GM23338 (cell line): ENCODE measurements around the gene PDSS2. TPM values are rescaled to one million over a fixed set of nuclear protein-coding genes. Genes with fewer than 3 reads are reported as not detected.

ENCODE experiments used
- ATAC-seq: fragments of 200-7000 bp; cut with Tn5 transposase; 3 replicates; pipeline ENCODE4 v1.9.1; 2020
- DNase-seq: peaks from one replicate; pipeline ENCODE4 v3.0.0-alpha.2; 2015; ENCODE audit warnings: low spot score
- H2AFZ ChIP-seq: fragments of 200-600 bp; sonication (generic); 2 replicates; pipeline ENCODE4 v1.8.0; 2016; ENCODE audit warnings: antibody characterized with exemption, mild to moderate bottlenecking, moderate library complexity
- H3F3A ChIP-seq: fragments of 200-600 bp; sonication (generic); replicated peaks from 2 replicates; pipeline ENCODE4 v1.8.0; 2017; ENCODE audit warnings: antibody characterized with exemption, mixed run types, low read depth
- H3K27ac ChIP-seq: fragments of 200-600 bp; sonication (generic); 2 replicates; pipeline ENCODE4 v1.6.1; 2016; ENCODE audit warnings: low read depth
- H3K27me3 ChIP-seq: fragments of 200-600 bp; sonication (generic); 2 replicates; pipeline ENCODE4 v1.8.0; 2016; ENCODE audit warnings: mild to moderate bottlenecking, mixed run types, moderate library complexity; ENCODE audit not compliant: insufficient read depth
- H3K36me3 ChIP-seq: fragments of 200-600 bp; sonication (generic); 2 replicates; pipeline ENCODE4 v1.8.0; 2016; ENCODE audit warnings: mild to moderate bottlenecking; ENCODE audit not compliant: insufficient read depth
- H3K4me1 ChIP-seq: fragments of 200-600 bp; sonication (generic); 2 replicates; pipeline ENCODE4 v1.8.0; 2016; ENCODE audit warnings: mild to moderate bottlenecking, moderate library complexity; ENCODE audit not compliant: insufficient read depth
- H3K4me2 ChIP-seq: fragments of 200-600 bp; sonication (generic); 2 replicates; pipeline ENCODE4 v1.7.1; 2017; ENCODE audit warnings: mixed run types
- H3K4me3 ChIP-seq: fragments of 200-600 bp; sonication (generic); 2 replicates; pipeline ENCODE4 v1.6.1; 2016; ENCODE audit warnings: mixed run types
- H3K79me2 ChIP-seq: fragments of 200-600 bp; sonication (generic); replicated peaks from 2 replicates; pipeline ENCODE4 v1.8.0; 2017; ENCODE audit warnings: mild to moderate bottlenecking; ENCODE audit not compliant: insufficient read depth
- H3K9me2 ChIP-seq: fragments of 200-600 bp; sonication (generic); 2 replicates; pipeline ENCODE4 v1.8.0; 2017; ENCODE audit not compliant: insufficient read depth
- H4K20me1 ChIP-seq: fragments of 200-600 bp; sonication (generic); replicated peaks from 2 replicates; pipeline ENCODE4 v1.8.0; 2017; ENCODE audit warnings: mild to moderate bottlenecking; ENCODE audit not compliant: insufficient read depth
- H3K27ac Mint-ChIP-seq: 2 replicates; pipeline ENCODE4 v1.8.0; 2020; ENCODE audit warnings: inconsistent platforms, mild to moderate bottlenecking, moderate library complexity, mixed read lengths
- H3K27me3 Mint-ChIP-seq: 3 replicates; pipeline ENCODE4 v1.8.0; 2022; ENCODE audit warnings: low read depth, mild to moderate bottlenecking, moderate library complexity, mixed read lengths, inconsistent platforms; ENCODE audit not compliant: insufficient read depth, poor library complexity
- H3K36me3 Mint-ChIP-seq: 3 replicates; pipeline ENCODE4 v1.8.0; 2021; ENCODE audit warnings: low read depth, mild to moderate bottlenecking, inconsistent platforms, moderate library complexity, mixed read lengths
- H3K4me1 Mint-ChIP-seq: 3 replicates; pipeline ENCODE4 v1.8.0; 2020; ENCODE audit warnings: mild to moderate bottlenecking, inconsistent platforms, mixed read lengths
- H3K4me3 Mint-ChIP-seq: 3 replicates; pipeline ENCODE4 v1.8.0; 2021; ENCODE audit warnings: moderate library complexity, mild to moderate bottlenecking, inconsistent platforms, mixed read lengths
- H3K9me3 Mint-ChIP-seq: 3 replicates; pipeline ENCODE4 v1.8.0; 2020; ENCODE audit warnings: moderate library complexity, mild to moderate bottlenecking, inconsistent platforms, mixed read lengths
- CREB1 ChIP-seq: fragments of 250-450 bp; sonication (Bioruptor Pico); IDR thresholded peaks from 2 replicates; pipeline ENCODE4 v1.5.0; 2020; ENCODE audit warnings: low read depth, mild to moderate bottlenecking, moderate library complexity
- CTCF ChIP-seq, 2 experiments: fragments of 200-600 bp in 1 of 2; sonication (generic) in 1 of 2; conservative IDR thresholded peaks; 2 replicates each; pipeline versions ENCODE4 v1.5.1 to v1.6.1; 2016 to 2017; ENCODE audit warnings: antibody characterized with exemption in 2 of 2, low read depth in 2 of 2, mild to moderate bottlenecking in 2 of 2, moderate library complexity in 1 of 2
- ETS1 ChIP-seq: IDR thresholded peaks from 2 replicates; pipeline ENCODE4 v1.6.1; 2016; ENCODE audit warnings: antibody characterized with exemption
- EZH2 ChIP-seq: fragments of 200-600 bp; sonication (generic); IDR thresholded peaks from one replicate; pipeline ENCODE4 v1.8.0; 2017; ENCODE audit warnings: antibody characterized with exemption, mild to moderate bottlenecking, low read depth; ENCODE audit not compliant: unreplicated experiment
- EZH2phosphoT487 ChIP-seq: fragments of 200-600 bp; sonication (generic); IDR thresholded peaks from one replicate; pipeline ENCODE4 v1.8.1; 2018; ENCODE audit warnings: antibody characterized with exemption; ENCODE audit not compliant: unreplicated experiment
- JUNB ChIP-seq: IDR thresholded peaks from one replicate; pipeline ENCODE4 v1.6.1; 2016; ENCODE audit warnings: antibody characterized with exemption; ENCODE audit not compliant: unreplicated experiment
- NANOG ChIP-seq: IDR thresholded peaks from 2 replicates; pipeline ENCODE4 v1.6.1; 2016; ENCODE audit warnings: antibody characterized with exemption, borderline replicate concordance
- POLR2AphosphoS5 ChIP-seq: IDR thresholded peaks from 2 replicates; pipeline ENCODE4 v1.6.1; 2016; ENCODE audit warnings: antibody characterized with exemption, low read depth
- REST ChIP-seq: IDR thresholded peaks from one replicate; pipeline ENCODE4 v1.6.1; 2018; ENCODE audit warnings: antibody characterized with exemption; ENCODE audit not compliant: unreplicated experiment
- STAT1 ChIP-seq: IDR thresholded peaks from one replicate; pipeline ENCODE4 v1.6.1; 2016; ENCODE audit warnings: antibody characterized with exemption; ENCODE audit not compliant: unreplicated experiment
- ZNF114 ChIP-seq: fragments of 250-450 bp; sonication (Bioruptor Pico); IDR thresholded peaks from 2 replicates; pipeline ENCODE4 v1.5.0; 2020; ENCODE audit warnings: mild to moderate bottlenecking, moderate library complexity
- ZNF331 ChIP-seq: fragments of 250-450 bp; sonication (Bioruptor Pico); IDR thresholded peaks from 2 replicates; pipeline ENCODE4 v1.5.0; 2020; ENCODE audit warnings: low read depth, mild to moderate bottlenecking, moderate library complexity
- ZNF462 ChIP-seq: fragments of 250-450 bp; sonication (Bioruptor Pico); IDR thresholded peaks from 2 replicates; pipeline ENCODE4 v1.5.0; 2020; ENCODE audit warnings: mild to moderate bottlenecking, moderate library complexity
- polyA plus RNA-seq: library from polyadenylated mRNA; unstranded; fragments of >200 nt; fragmentation: Nextera tagmentation; extraction: Ambion mirVana; gene quantifications from 2 replicates; pipeline ENCODE4 v1.2.1, GENCODE V29; 2016
- total RNA-seq: library from RNA; depleted of rRNA; stranded (reverse); fragments of >200 nt; shearing (Covaris generic); gene quantifications from 2 replicates; pipeline ENCODE4 v1.2.3, GENCODE V29; 2014

Gene PDSS2
- total and polyA plus RNA-seq, 2 experiments from 2014 or later, result 7.3 to 16.7 TPM

DNA sequence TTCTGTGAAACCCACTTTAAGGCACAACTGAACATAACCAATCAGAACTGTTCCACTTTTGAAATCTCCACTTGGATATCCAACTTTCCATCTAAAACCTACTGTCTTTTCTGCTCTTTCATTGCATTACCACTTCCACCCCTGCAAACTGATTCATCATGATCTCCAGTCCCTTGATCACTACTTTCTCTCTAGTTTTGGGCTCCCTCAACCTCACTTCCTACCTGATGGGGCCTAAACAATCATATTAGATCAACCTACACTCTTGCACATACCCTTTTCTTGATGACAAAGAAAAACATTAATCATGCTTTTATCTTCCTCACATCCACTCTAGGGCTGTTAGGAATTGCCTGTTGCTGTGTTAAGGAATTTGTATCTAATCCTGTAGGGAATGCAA is 137.6 kb downstream of the PDSS2 start:
- H3K36me3 ChIP-seq, result no peaks in the 10 kb centered on the region
- DNase-seq (no peak), ATAC-seq (no peak)
- peaks cover 3% of the 10 kb centered on the region; the same call in 2 of the 3 replicates for H3K36me3 Mint-ChIP-seq
- H3K9me3 Mint-ChIP-seq, result no peaks in the 10 kb centered on the region
- H3F3A ChIP-seq, result no peaks in the 10 kb centered on the region
- H3K4me3 ChIP-seq, result no peak overlapping the region
- H3K4me2 ChIP-seq, result no peak overlapping the region
- H3K27ac ChIP-seq, result no peak overlapping the region
- peaks cover 4% of the 10 kb centered on the region; the same call in 1 of the 2 replicates for H3K4me1 ChIP-seq
- no peak overlapping the region for H3K4me3 Mint-ChIP-seq
- H3K9me2 ChIP-seq, result no peaks in the 10 kb centered on the region
- no peak overlapping the region for H3K27ac Mint-ChIP-seq
- no peak overlapping the region for H2AFZ ChIP-seq
- no peaks in the 10 kb centered on the region for H3K27me3 ChIP-seq
- H3K79me2 ChIP-seq, result no peaks in the 10 kb centered on the region
- H3K4me1 Mint-ChIP-seq, result peaks cover 9% of the 10 kb centered on the region
- no peaks in the 10 kb centered on the region for H3K27me3 Mint-ChIP-seq
- TF ChIP-seq CREB1 (CRISPR knock-in tag) (no peak), CTCF (conservative IDR thresholded peaks at IDR 0.05; ENCODE audit: low read depth in 2 of 2) (no peak), EZH2phosphoT487 (no peak), ETS1 (no peak), EZH2 (no peak), NANOG (no peak), REST (no peak), JUNB (no peak), ZNF462 (CRISPR knock-in tag) (no peak), STAT1 (no peak), POLR2AphosphoS5 (no peak), ZNF331 (CRISPR knock-in tag) (no peak), ZNF114 (CRISPR knock-in tag) (no peak)
- H4K20me1 ChIP-seq, result no peaks in the 10 kb centered on the region
